ENCODE data around the gene CES2.

DNA sequence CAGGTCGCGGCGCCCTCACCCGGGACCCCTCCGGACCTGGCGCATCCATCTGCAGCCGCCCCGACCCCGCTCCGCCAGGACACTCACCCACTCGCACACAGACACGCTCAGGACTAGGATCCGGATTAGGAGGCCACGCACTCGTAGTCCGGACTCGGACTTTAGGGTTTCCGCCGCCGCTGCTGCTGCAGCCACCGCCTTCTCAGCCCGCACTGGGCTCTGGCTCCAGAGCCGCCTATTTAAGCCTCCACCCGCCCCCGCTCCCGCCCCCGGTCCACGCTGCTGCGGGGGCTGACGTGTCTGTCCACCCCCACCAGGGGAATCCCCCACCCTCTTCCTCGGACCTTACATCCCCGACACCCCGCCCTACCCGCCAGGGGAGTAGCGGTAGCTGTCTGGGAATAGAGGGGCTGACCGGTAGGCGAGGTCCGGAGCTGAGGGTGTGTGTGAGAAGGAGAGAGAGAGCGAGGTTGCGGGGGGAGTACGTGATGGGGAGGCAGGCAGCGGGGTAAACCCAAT, 9.9 kb upstream of the CES2 start, which contains the start of gene RRAD:
- TF ChIP-seq CTCF (IDR thresholded peaks at IDR 0.05; ENCODE audit: insufficient read depth, low read length, poor library complexity, severe bottlenecking) = no peak
- TF ChIP-seq EZH2phosphoT487 (conservative IDR thresholded peaks at IDR 0.05; ENCODE audit: low read length) = peak; percentile 13; the same call in 1 of the 2 replicates
